GM21515 (cell line): ENCODE data around the gene TMEM108.
A peak's percentile ranks its signal among the peaks of the same experiment; 100 is the strongest.

ENCODE experiments used
- ATAC-seq: cut with Tn5 transposase; IDR thresholded peaks from one replicate; pipeline ENCODE4 v1.9.1; 2021; ENCODE audit not compliant: unreplicated experiment

TMEM108 gene

DNA sequence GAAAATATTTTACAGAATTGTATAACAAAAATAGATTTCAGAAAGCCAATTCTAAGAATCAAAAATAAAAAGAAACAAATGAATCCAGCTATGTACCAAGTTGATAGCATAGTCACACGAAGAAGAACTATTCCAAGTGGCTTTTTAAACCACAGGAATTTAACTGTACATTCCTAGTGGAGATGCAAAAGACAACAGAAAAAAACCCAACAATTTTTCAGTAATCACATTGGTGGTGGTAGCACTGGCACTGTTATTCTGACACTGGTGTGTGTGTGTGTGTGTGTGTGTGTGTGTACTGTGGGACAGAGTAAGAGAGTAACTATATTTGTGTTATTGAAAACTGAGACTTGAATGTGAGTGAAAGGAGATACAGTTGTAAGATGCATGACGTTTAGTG lies 370.8 kb downstream of the TMEM108 start:
- ATAC-seq: no peak

DNA sequence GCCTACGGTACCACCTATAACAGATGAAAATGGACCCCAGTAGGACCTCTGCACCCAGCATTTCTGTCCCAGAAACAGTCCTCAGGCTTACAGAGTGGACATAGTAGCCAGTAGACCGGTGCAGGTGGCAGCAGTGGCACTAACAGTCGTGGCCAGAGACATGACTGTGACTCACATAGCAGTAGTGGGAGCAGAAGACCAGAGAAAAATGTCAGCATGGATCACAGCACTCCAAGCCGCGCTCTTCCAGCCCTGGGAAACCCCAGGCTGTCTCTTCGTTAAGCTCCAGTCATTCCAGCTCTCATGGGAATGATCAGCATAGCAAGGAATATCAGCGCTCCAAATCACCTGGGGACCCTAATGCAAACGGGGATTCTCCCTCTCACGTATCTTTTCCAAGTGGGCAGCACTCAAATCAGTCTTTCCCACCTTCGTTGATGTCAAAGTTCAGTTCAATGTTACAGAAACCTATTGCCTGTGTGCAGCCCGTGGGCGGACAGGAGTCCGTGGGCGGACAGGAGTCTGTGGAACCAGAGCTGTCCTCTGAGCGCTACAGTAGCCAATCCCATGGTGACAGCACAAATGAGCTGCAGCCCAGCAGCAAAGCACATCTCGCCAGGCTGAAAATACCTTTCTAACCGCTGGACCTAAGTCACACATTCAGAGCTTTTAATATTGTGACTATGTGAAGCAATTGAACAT lies 372.2 kb downstream of the TMEM108 start:
- ATAC-seq: no peak

DNA sequence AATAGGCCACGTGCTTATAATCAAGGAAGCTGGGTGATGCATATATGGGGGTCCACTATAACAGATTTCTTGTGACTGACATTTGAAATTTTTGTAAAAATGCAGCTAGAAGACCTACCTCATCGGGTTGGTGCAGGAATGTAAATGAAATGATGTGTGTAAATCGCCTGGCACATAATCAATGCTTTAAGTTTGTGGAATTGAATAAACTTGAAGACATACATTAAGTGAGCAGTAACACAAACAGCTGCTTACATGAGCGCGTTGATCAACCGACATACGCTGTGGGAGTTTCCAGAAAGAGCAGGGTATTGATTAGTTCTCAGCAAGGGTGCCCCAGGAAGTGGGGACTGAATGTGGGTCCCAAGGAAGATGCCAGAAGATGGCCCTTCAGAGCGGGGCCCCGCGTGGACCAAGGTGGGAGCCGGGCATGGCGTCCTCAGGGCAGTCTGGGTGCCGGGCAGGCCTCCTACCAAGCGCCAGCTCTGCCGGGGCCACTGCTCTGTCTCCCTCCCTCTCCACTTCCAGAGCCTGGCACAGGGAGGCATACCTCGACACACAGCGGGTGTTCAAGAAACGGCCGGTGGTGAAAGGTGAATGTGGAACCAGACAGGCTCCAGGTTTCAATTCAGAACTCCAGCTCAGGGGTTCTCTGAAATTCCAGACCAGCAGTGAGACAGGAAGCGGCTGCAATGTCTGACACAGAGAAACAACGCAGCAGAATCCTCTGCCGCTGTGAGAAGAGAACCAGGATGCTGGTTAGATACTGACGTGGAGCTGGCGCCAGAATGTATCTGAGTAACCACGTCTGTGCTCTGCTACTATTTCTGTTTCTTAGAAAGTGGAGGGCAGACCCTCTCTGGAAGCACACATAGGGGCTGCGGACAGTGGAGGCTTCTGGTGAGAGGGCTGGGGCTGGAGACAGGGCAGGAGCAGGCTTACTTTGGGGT lies 374.3 kb downstream of the TMEM108 start:
- no peak for ATAC-seq

DNA sequence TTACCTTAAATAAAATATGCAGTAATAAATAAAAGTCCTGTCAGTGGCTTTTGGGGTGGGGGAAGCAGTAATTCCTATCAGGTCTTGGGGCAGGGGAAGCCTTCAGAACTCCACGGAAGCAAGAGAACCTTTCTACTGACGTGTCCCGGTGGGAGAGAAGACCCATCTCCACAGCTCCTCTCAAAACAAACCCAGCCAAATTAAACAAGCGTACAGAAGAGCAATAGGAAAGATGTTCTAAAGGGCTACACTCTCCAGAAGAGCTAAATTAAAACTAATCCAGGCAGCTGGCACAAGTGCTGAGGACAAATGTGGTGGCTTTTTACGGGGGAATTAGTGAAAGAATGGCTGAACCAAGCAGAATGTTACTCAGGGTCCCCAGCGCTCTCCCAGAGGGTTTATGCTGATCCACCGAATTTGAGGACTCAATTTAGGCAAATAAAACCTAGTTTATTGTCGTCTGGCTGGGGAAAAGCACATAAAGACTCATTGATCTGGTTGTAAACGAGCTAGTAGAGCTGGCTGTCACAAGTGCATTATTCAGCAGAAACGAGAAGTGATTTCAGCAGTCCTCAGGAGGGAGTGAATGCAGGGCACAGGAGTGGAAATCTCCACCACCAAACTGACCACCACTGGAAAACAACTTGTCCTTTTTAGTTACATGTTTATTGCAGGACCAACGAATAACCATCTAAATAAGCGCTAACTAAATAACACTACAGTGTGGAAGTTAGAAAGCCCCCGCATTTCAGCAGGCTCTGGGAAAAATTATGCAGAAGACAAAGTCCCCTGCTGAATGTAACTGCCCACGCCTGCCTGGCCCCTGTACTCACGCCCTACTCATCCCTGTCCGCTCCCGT lies 375.2 kb downstream of the TMEM108 start:
- ATAC-seq: no peak

DNA sequence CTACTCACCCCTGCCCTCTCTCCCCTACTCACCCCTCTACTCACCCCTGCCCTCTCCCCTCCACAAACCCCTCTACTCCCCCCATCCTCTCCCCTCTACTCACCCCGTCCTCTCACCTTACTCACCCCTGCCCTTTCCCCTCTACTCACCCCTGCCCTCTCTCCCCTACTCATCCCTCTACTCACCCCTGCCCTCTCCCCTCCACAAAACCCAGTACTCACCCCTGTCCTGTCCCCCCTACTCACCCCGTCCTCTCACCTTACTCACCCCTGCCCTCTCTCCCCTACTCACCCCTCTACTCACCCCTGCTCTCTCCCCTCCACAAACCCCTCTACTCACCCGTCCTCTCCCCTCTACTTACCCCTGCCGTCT lies 375.8 kb downstream of the TMEM108 start:
- ATAC-seq: no peak

DNA sequence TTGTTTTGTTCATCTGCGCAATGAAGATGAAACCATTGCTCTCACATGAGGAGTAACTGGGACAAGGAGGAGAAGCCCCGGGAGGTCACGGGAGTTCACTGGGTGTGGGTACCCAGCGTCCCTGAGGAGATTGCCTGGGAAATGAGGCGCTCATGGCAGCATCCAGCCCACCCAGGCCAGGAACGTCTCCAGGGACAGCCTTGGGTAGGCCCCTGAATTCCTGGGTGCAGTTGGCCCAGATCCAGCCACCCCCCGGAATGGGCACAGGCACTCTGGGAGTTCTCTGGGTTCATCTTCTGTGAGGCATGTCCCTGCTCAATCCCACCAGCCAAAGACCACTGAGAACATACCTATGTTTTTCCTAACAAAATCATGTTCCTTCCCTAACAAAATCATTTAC lies 380.2 kb downstream of the TMEM108 start:
- ATAC-seq: no peak

DNA sequence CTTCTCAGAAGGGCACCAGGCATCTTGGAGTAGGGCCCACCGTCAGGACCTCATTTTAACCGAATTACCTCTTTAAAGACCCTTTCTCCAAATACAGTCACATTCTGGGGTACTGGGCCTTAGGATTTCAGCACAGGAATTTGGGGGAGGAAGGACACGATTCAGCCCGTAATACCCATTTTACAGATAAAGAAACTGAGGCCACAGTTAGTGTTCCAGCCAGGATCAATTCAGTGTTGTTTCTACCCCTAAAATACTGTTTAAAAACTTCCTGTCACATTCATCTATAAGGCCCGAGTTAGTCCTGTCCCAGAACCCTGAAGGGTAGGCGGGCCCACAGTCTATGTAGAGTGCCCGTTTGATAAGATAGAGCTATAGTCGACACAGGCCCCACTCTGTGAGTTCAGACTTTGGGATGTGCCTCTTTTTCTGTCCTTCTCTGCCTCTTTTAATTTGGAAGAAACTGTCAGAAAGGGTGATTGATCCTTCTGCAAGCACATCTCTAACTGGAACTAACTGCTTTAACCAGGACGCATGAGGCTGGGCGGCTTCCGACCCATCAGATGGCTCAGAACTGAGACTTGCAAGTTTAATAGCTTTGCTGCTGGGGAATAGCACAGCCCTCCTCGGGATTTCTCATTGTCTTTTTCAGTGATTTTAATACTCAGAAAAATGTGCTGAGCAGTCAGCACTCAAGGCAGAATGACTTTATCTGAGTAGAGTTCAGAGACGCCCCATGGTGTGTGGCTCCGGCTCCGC lies 381.1 kb downstream of the TMEM108 start:
- no peak for ATAC-seq

DNA sequence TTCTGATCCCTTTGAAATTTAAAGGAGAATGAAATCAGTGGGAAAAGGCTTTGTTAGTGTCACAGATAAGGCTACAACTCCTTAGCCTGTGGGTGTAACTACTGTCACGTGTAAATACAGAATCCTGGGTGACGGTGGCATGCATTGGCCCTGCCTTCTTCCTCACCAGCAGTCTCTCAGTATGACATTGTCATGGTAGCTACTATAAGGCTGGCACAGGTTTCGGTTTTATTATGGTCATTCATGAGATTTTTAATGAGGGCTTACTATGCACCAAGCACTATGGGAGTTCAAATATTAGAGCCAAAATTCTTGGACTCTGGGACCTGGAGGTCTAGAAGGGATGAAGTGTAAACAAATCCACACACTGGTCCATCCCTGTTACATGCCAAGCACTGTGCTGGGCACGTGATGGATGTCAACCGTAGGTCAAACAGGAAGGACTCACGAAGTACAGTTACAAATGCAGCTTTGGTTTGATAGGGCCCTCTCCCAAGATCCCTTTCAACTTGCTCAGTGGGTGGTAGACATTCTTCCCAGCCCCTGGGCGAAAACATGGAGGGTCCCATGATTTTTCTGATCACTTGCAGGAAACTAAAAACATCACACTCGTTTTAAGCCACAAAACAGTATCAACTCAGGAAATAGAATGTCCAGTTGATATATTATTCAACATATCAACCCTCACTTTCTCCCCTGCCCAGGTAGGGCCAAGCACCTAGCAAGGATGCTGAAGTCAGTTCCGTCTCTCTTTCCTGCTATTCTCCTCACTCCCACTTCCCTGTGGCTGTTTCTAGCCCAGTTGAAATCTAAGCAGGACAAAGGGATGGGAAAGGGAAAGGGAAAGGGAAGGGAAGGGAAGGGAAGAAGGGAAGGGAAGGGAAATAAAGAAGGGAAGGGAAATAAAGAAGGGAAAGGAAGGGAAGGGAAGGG lies 387.0 kb downstream of the TMEM108 start:
- no peak for ATAC-seq

DNA sequence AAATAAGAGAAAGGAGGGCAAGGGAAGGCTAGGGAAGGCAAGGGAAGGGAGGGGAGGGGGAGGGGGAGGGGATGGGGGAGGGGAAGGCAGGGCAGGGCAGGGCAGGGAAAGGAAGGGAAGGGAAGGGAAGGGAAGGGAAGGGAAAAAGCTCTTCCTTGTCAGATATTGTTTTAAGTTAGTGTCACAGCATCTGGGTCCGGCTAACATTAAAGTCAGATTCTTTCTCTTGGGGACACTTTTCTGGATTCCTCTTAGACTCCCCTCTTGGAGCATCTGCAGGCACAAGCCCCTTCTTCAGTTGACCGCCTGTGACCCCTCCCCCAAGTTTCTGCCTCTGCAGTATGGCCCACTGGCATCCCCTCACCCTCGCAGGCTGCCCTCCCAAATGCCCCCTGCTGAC lies 387.7 kb downstream of the TMEM108 start:
- ATAC-seq: no peak

DNA sequence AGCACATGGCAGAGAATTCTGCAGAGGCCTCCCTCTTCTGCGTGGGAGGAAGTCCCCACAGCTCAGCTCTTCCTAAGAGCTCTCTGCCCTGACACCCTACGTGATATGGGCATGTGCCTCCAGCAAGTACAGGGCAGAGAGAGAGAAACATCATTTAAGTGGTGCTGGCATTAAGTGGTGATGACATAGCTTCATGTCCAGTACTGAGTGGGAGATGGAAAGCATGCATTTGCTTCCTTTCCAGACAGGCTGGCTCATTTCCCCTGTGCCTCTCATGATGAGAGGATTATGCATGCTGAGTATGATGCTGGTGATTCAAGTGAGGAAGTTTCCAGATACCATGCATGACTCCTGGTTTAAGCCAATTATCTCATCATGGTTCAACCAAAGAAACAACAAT lies 388.5 kb downstream of the TMEM108 start:
- no peak for ATAC-seq

DNA sequence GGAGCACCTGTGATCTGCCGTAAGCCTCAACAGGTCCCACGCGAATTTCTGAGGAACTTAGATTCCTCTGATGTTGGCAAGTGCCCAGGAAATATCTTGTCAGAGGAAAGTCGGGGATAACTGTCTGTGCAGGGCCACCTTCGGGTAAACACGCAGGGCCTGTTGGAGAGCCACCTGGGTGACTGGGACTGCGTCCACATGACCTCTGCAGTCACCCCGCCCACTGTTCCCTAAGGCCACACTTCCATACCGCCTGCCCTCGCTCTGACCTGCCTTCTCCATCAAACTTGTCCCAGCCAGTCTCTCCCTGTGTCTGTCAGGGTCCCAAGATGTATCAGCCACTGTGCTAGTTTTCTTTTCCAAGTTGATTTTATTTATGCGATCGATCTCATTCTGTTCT lies 390.4 kb downstream of the TMEM108 start:
- no peak for ATAC-seq

DNA sequence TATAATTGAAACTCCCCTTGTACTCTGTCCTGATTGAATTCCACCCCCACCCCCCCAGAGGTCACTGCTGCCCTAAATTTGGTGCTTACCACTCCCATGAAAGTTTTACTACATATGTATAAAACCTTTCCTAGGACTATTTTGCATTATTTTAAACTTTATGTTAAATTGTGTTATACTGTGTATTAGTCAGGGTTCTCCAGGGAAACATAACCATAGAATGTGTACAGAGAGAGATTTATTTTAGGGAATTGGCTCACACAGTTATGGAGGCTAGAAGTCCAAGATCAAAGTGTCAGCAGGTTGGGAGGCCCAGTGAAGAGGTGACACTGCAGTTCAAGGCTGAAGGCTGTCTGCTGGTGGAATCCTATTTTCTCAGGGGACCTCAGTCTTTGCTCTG lies 390.9 kb downstream of the TMEM108 start:
- ATAC-seq: no peak

DNA sequence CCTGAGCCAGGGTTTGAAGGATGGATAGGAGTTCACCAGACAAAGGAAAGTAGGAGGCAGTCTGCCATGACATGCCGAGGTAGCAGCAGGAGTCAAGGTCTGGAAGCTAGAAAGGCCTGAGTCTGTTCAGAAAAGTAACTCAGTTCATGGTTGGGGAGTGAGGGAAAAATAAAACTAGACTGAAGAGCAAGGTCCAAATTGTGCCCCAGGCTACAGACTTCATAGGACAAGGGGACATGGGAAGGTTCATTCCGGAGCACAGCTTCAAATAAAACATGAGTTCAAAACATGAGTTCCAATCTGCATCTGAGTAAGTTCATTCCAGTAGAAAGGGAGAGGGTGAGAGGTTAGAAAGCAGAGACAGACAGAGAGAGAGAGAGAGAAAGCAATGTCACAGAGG lies 401.4 kb downstream of the TMEM108 start:
- no peak for ATAC-seq

DNA sequence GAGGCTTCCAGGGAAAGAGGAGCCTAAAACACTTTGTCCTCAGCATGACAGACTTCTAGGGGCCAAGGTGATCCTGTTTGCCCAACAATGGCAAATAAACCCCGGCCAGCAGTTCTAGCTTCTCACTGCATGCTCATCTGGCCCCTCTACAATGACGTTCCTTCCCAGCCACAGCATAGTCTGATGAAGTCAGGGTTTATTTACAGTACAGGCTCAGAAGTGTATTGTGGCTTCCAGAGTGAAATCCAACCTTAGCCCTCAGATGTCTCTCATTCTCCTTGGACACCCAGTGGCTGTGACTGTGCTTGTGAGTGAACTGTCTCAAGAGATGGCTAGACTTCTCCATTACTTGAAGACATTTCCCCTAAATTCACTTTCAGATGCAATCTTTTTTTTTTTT lies 402.5 kb downstream of the TMEM108 start:
- no peak for ATAC-seq

DNA sequence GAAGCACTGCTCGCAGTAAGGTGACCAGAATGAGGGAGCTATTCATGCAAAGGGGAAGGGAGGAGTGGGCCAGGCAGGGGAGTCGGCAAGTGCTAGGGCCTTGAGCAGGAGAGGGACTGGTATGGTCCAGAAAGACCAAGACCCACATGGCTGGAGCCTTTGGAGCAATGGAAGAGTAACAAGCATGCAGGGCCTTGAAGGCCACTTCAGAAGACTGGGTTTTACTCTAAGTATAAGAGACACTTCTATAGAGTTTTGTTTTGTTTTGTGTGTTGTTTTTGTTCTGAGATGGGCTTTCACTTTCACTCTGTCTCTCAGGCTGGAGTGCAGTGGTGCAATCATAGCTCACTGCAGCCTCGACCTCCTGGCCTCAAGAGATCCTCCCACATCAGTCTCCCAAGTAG lies 403.7 kb downstream of the TMEM108 start:
- ATAC-seq: peak; percentile 65

DNA sequence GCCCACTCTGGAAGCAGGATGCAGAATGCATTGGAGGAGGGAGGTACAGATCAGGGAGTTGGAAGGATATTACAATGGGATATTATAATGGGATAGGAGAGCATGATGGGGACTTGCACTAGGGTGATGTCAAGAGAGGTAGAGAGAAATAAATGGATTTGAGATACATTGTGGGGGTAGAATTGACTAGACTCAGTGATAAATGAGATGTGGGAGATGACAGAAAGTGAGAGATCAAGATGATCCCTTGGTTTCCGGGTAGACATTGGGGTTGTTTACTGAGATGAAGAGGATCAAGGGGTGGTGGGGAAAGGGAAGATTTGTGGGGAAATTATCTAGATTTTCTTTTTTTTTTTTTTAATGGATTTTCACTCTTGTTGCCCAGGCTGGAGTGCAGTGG lies 404.3 kb downstream of the TMEM108 start:
- ATAC-seq: no peak

DNA sequence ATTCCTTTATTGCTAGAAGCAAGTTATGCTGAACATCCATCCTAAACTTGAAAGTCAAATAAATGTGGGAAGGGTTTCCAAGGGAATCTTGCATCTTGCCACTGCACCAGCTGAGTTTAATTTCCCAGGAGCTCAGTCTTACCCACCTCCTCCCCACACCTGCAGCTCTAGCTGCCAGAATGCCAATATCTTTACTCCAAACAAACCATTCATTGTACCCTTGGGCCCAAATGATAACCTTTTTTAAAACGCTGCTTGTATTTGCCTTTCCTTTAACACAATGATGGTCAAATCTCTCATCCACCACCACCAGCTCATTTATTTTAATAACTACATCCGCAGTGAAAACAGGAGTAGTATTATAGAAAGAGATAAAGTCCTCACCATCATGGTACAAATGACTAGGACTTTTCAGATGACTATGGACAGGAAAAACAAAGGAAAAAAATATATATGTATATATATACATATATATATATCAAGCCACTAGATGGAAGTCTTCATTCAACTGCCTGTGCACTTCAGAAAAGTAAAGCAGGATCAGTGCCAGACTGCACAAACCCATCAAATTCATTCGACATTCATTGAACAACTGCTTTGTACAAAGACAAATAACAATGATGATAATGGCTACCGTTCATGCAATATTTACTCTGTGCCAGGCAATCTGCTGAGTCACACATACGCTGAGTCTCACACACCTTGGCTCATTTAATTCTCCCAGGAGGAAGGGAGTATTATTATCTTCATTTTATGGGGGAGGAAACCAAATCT lies 405.6 kb downstream of the TMEM108 start:
- no peak for ATAC-seq

DNA sequence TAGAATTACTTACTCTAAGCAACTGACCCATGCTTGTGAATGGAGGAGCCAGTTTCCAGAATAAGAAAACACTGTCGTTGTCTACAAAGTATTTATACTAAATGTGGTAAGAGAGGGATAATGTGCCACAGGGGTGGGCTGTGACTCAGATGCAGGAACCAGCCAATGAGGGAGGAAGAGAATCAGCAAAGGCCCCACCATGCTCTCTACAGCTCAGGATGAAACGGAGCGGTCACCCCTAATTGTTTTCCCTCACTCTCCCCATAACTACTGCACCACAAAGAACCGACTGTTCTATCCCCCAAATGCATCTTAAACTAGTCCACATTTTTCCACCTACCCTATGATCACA lies 406.2 kb downstream of the TMEM108 start:
- no peak for ATAC-seq

DNA sequence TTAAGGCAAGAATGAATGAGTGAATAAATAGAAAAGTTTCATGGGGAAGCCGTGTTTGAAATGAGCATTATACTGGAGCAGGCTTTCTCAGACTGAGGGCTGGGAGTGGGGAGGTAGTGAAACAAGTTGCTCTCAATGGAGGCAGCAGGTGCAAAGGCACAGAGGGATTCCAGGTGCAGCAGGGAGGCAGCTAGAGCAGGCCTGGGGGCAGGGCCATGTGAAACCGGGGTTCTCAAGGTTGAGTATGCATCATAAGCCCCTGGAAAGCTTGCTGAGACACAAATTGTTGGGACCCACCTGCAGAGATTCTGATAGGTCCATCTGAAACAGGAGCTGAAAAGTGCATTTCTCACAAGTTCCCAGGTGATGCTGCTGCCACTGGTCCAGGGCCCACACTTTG lies 406.9 kb downstream of the TMEM108 start:
- ATAC-seq: peak; percentile 27
